22Rv1 (cell line): ENCODE measurements around the gene CEBPA.
"Not testable (repeated sequence)": the region's sequence is repeated elsewhere in the genome, so short reads cannot be mapped to it uniquely, and the experiment has no call there.

Source experiments
- H3K27ac ChIP-seq: fragments of 450-650 bp; 2 replicates; pipeline ENCODE4 v1.5.1; 2017
- ZFX ChIP-seq: fragments of 450-650 bp; IDR thresholded peaks from 2 replicates; pipeline ENCODE4 v1.6.1; 2017; ENCODE audit warnings: antibody characterized with exemption, borderline replicate concordance
- TF ChIP-seq, protein P1 (sequence below): fragments of 450-650 bp; IDR thresholded peaks from 2 replicates; pipeline ENCODE4 v1.5.1; 2017; ENCODE audit warnings: mild to moderate bottlenecking

Gene CEBPA

DNA sequence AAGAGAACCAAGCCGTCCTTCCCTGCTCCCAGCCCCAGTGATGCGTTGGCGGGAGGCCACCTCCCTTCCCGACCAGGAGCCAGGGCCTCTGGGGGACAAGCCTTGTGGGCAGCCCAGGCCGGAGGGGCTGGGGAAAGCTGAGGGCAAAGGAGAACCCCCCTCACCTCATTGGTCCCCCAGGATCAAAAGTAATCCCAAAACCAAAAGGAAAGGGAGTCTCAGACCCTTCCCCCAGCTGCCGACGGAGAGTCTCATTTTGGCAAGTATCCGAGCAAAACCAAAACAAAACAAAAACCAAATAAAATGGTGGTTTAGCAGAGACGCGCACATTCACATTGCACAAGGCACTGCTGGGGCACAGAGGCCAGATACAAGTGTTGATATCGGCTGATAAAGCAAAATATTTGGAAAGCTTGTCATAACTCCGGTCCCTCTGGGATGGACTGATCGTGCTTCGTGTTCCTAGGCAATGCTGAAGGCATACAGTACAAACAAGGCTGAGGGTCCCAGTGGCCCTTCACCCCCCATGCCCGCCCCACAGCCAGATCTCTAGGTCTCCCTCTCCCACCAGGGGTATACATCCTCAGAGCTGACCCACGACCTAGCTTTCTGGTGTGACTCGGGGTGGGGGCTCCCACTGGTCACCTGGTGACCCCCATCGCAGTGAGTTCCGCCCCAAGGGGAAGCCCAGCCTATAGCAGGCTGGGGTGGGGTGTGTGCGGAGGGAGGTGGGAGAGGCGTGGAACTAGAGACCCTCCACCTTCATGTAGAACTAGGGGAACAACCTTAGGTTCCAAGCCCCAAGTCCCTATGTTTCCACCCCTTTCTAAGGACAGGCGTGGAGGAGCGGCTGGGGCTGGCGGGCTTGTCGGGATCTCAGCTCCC lies 2.1 kb downstream of the CEBPA start:
- H3K27ac ChIP-seq, result no peak overlapping the region
- TF ChIP-seq, protein P1, sequence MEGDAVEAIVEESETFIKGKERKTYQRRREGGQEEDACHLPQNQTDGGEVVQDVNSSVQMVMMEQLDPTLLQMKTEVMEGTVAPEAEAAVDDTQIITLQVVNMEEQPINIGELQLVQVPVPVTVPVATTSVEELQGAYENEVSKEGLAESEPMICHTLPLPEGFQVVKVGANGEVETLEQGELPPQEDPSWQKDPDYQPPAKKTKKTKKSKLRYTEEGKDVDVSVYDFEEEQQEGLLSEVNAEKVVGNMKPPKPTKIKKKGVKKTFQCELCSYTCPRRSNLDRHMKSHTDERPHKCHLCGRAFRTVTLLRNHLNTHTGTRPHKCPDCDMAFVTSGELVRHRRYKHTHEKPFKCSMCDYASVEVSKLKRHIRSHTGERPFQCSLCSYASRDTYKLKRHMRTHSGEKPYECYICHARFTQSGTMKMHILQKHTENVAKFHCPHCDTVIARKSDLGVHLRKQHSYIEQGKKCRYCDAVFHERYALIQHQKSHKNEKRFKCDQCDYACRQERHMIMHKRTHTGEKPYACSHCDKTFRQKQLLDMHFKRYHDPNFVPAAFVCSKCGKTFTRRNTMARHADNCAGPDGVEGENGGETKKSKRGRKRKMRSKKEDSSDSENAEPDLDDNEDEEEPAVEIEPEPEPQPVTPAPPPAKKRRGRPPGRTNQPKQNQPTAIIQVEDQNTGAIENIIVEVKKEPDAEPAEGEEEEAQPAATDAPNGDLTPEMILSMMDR, result no peak
- TF ChIP-seq ZFX, result no peak

DNA sequence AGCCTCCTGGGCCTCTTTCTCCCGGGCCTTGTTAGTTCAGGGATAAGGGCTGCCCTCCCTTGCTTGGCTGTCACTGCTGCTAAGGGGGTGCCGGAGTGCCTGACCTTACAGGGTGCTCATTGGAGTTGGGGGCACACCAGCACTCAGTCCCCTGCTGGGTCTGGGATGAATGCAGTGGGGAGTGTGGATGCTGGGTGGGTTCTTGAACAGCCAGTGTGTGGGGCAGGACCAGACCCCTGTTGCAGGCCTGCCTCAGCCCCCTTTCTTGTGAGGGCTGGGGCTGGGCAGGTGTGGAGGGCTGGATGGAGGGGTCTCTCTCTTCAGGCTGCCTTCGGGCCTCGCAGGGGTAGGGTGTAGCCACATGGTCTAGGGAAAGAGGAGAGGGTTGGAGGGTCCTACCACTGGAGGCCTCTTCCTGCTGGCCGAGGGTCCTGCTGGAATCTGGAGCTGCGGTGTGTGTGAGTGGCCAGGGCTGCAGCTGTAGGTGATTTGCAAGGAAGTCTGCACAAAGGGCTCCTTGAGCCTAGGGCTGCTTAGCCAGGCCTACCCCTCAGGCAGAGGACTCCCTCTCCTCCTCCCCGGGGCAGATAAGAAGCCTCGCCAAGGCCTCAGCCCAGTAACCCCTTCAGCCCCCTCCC lies 3.2 kb downstream of the CEBPA start:
- H3K27ac ChIP-seq, result no peak overlapping the region
- TF ChIP-seq, protein P1, result no peak
- TF ChIP-seq ZFX, result no peak

DNA sequence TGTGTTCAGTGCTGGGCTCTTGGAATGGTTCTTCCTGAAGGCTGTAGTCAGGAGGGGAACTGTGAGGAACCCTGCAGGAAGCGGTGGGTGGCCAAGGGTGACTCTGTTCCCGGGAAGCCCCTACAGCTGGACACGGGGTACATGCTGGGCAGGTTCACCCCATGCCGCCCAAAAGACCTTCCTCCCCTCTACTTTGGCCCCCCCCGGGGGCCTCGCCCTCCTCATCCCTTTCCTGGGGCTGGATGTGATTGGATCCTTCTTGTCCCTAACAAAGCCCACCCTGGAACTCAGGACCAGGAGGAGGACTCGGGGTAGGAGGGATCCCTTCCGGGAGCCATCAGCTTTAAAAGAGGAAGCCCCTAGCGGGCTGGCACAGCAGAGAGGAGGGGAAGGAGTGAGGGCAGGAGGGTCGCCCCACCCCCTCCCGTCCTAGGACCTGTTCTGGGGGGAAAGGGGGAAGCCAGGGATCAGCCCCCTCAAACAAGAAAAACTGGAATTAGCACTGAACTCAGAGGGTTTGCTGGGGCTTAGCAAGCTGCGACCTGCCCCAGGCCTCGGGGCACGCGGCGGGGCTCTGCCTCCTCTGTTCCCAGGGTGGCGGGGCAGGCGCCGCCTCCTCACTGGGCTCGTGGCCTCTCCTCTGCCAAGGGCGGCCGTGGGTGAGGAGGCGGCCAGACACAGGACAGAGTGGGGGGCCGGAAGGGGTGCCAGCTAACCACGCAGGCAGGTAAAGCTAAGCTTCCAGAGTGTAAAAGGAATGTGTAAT lies 4.0 kb downstream of the CEBPA start:
- TF ChIP-seq ZFX, result no peak
- TF ChIP-seq, protein P1, result no peak
- no peak overlapping the region for H3K27ac ChIP-seq

DNA sequence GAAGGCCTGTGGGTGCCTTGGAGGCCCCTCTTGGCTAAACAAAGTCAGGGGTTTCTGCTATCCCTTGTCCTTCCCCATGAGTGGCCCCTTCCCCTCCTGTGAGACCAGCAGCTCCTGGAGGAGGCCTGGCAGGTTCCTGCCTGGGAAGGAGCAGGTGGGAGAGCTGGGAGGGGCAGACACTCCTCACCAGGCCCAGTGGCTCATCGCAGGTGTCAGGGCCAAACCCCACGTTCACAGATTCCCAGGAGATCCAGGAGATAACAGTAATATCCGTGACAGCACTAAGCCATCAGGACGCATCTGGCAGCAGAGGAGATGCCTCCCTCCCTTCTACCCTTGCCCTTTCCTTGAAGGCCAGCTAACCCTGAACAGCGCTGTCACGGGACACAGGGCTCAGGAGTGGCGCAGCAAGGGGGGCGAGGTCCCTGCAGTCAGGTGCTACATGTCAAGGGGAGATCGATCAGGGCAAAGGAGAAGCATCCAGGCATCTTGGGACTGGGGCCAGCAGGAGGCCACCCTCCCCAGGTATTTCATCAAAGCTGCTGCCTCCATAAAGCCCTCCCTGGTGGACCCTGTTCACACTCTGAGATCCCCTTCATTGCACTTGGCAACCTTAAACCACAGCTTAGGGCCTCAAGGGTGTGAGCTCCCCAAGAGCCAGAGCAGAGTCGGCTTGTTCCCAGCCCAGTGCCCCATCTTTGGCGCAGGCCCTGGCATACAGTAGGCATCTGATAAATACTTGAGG lies 4.8 kb downstream of the CEBPA start:
- no peak for TF ChIP-seq ZFX
- TF ChIP-seq, protein P1, result no peak
- H3K27ac ChIP-seq, result no peak overlapping the region

DNA sequence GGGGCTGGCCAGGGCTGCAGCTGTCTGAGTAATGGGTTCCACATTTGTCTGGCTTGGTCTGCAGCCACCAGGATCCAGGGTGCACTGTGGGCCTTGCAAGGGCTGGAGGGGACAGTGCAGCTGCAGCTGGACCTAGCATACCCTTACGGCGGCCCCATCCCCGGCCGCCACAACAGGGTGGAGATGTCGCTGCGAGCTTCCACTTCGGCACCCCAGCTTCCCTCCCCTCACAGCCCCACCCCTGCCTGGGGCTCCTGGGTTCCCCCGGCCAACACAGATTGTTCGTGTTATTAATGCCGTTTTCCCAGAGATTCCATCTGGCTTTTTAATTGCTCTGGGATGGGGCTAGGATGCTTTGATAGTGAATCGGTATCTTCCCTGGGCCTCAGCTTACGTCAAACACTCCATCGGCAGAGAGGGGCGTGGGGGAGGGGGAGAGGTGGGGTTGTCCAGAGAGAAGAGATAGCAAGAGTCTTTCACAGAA lies 5.8 kb downstream of the CEBPA start:
- no peak overlapping the region for H3K27ac ChIP-seq
- no peak for TF ChIP-seq ZFX
- TF ChIP-seq, protein P1, result no peak

DNA sequence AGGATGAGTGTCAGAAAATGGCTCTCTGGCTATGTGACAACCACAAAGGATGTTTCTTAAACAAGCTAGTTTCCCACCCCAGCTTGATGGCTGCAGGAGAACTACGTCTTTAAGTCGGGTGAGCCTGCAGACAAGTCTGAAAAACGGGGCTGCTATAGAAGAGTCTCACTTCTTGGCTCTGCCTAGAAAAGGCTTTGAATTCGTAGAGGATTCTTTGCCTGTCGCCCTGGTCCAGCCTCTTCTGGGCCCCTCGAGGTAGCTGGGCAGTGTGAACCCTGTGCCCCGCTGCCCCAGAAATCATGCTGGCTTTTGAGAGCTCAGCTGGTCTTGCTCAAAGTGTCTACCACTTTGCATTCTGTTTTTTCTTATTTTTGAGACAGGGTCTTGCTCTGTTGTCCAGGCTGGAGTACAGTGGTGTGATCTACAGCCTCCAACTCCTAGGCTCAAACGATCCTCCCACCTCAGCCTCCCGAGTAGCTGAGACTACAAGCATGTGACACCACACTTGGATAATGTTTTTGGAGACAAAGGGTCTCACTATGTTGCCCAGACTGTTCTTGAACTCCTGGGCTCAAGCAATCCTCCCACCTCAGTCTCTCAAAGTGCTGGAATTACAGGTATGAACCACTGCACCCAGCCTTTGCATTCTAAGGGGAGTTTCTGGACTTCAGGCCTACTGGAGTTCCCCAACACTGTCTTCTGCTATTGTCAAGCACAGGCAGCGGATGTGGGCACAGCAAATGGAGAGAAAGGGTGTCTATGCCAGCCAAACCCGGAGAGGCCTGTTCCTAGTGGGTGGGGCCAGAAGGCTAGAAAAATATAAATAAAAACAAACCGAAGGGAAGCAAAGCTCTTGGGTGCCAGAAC lies 6.5 kb downstream of the CEBPA start:
- H3K27ac ChIP-seq, result no peak overlapping the region
- no peak for TF ChIP-seq ZFX
- TF ChIP-seq, protein P1, result no peak

DNA sequence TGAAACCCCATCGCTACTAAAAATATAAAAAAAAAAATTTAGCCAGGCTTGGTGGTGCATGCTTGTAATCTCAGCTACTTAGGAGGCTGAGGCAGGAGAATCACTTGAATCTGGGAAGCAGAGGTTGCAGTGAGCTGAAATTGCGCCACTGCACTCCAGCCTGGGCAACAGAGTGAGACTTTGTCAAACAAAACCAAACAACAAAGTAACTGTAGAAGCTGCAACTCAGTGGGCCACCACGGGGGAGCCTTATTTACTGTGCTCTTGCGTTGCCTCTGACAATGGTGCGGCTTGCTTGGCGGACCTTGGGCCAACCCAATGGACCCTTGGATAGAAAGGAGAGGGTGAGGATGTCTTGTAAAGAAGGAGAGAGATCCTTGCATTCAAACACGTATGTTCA lies 7.3 kb downstream of the CEBPA start:
- not testable (repeated sequence) for H3K27ac ChIP-seq
